Upper lobe of left lung (tissue), 4 donors: ENCODE data around the gene ARHGAP8.

Experiments used
- POLR2A ChIP-seq, 4 donors: fragments of 450-650 bp; IDR thresholded peaks; one replicate each; pipeline ENCODE4 v1.5.1; 2016 to 2017; ENCODE audit warnings: antibody characterized with exemption in 4 of 4, mild to moderate bottlenecking in 2 of 4
- POLR2AphosphoS5 ChIP-seq, 2 donors: sonication (generic); formaldehyde crosslinking; IDR thresholded peaks; one replicate each; pipeline ENCODE4 v1.5.1; 2017; ENCODE audit warnings: antibody characterized with exemption in 2 of 2

GRCh38 chr22:44764373-44764772 lies 12.0 kb downstream of the ARHGAP8 start:
- TF ChIP-seq POLR2AphosphoS5 (IDR thresholded peaks at IDR 0.05) (no peak), POLR2A (IDR thresholded peaks at IDR 0.05) (no peak)
